AG04450 (cell line): ENCODE data around the gene LIMS2. TPM values are rescaled to one million over a fixed set of nuclear protein-coding genes. Genes with fewer than 3 reads are reported as not detected.

Source experiments
- CTCF ChIA-PET: fragments of 300-600, 350-600 bp; formaldehyde crosslinking; extraction: SDS; loops from one replicate; lab custom pipeline; 2022; ENCODE audit warnings: antibody characterized with exemption, inconsistent platforms; lab: Charles Lee
- POLR2A ChIA-PET: fragments of 350-600 bp; formaldehyde crosslinking; extraction: SDS; loops from one replicate; lab custom pipeline; 2021; ENCODE audit warnings: antibody characterized with exemption, inconsistent platforms; lab: Yijun Ruan, JAX
- DNase-seq: peaks from one replicate; pipeline ENCODE4 v3.0.0-alpha.2; 2011; ENCODE audit warnings: low read depth, low spot score
- H3K27ac ChIP-seq: one replicate; pipeline ENCODE4 v1.5.1; 2012; ENCODE audit warnings: low read depth, low read length, control low read depth
- H3K27me3 ChIP-seq: one replicate; pipeline ENCODE4 v1.6.0; 2012; ENCODE audit warnings: low read length; ENCODE audit not compliant: control insufficient read depth, insufficient read depth
- H3K4me3 ChIP-seq: 2 replicates; pipeline ENCODE4 v1.5.1; 2011; ENCODE audit warnings: mild to moderate bottlenecking, low read depth, low read length, control low read depth
- H3K9me3 ChIP-seq: 2 replicates; pipeline ENCODE4 v1.5.1; 2012; ENCODE audit warnings: low read length; ENCODE audit not compliant: control insufficient read depth, insufficient read depth
- CTCF ChIP-seq: IDR thresholded peaks from 2 replicates; pipeline ENCODE4 v1.5.1; 2011; ENCODE audit warnings: low read depth, low read length, control low read depth, inconsistent platforms
- polyA plus RNA-seq: library from polyadenylated mRNA; depleted of rRNA; stranded (reverse); fragments of >200 nt; gene quantifications from 2 replicates; pipeline ENCODE4 v1.2.3, GENCODE V29; 2011

The LIMS2 gene
- polyA plus RNA-seq, 1 experiment, result 6.3 TPM

GRCh38 chr2:127676906-127677305, 1.6 kb upstream of the LIMS2 start:
- POLR2A ChIA-PET, result no interaction called here

GRCh38 chr2:127674241-127675209, 805 bp downstream of the LIMS2 start:
- DNase-seq, result no peak
- no peak overlapping the region for H3K27ac ChIP-seq
- ChIA-PET CTCF (no interaction called here), POLR2A (interaction anchor here (1.0 to 1.3 kb wide), 3 partner anchors 89 to 380 kb away, joined by 3 to 7 read pairs (median 3); partner anchors contain the start of genes ERCC3 and IWS1)
- H3K4me3 ChIP-seq, result peak overlapping the region; percentile 63
- H3K9me3 ChIP-seq, result no peaks in the 10 kb centered on the region; the same call in 1 of the 2 replicates
- H3K27me3 ChIP-seq, result peaks cover 17% of the 10 kb centered on the region
- TF ChIP-seq CTCF, result no peak

More at GRCh38 chr2:127676906-127677305, 1.6 kb upstream of the LIMS2 start:
- CTCF ChIA-PET, result no interaction called here
- DNase-seq, result no peak
- no peak overlapping the region for H3K27ac ChIP-seq
- no peaks in the 10 kb centered on the region; the same call in 1 of the 2 replicates for H3K9me3 ChIP-seq
- no peak overlapping the region for H3K4me3 ChIP-seq
- TF ChIP-seq CTCF, result no peak
- peaks cover 17% of the 10 kb centered on the region for H3K27me3 ChIP-seq

GRCh38 chr2:127673291-127674069, 1.9 kb downstream of the LIMS2 start:
- Histone ChIP-seq H3K27ac (no peak overlapping the region), H3K27me3 (peaks cover 16% of the 10 kb centered on the region), H3K9me3 (no peaks in the 10 kb centered on the region; the same call in 1 of the 2 replicates), H3K4me3 (peak overlapping the region; percentile 63)
- TF ChIP-seq CTCF, result no peak
- ChIA-PET POLR2A (no interaction called here), CTCF (no interaction called here)
- no peak for DNase-seq

- Histone ChIP-seq H3K9me3 (no peaks in the 10 kb centered on the region; the same call in 1 of the 2 replicates), H3K27me3 (peaks cover 8% of the 10 kb centered on the region), H3K27ac (no peak overlapping the region), H3K4me3 (no peak overlapping the region)
- DNase-seq, result no peak
- ChIA-PET POLR2A (interaction anchor here (1.2 kb wide), 1 partner anchor 146 kb away, joined by 3 read pairs; no protein-coding TSS in a partner anchor), CTCF (no interaction called here)
- TF ChIP-seq CTCF, result no peak
These were observed 2.7 kb downstream of the LIMS2 start for GRCh38 chr2:127672341-127673224.
